NOMO-1 treated with dmso at 0.1 percent for 144 hours (cell line): ENCODE measurements around the gene IGF2R.
"Not testable (repeated sequence)": the region's sequence is repeated elsewhere in the genome, so short reads cannot be mapped to it uniquely, and the experiment has no call there.

ENCODE experiments used
- DNase-seq: peaks from one replicate; lab custom pipeline; 2025; ENCODE audit not compliant: unreplicated experiment; lab: John Stamatoyannopoulos, UW

The IGF2R gene

GRCh38 chr6:159996087-159996622, 27.3 kb downstream of the IGF2R start:
- DNase-seq, result no peak

- no peak for DNase-seq
Observed at GRCh38 chr6:159996626-159997497, 28.0 kb downstream of the IGF2R start.

- no peak for DNase-seq
Observed at GRCh38 chr6:159997498-159998101, 28.7 kb downstream of the IGF2R start.

GRCh38 chr6:159998538-159998937, 29.7 kb downstream of the IGF2R start:
- no peak for DNase-seq

GRCh38 chr6:159999240-159999671, 30.4 kb downstream of the IGF2R start:
- no peak for DNase-seq

GRCh38 chr6:160000280-160000704, 31.4 kb downstream of the IGF2R start:
- no peak for DNase-seq

- DNase-seq, result not testable (repeated sequence)
Observed at GRCh38 chr6:160000893-160001427, 32.1 kb downstream of the IGF2R start.

GRCh38 chr6:160002882-160003281, 34.0 kb downstream of the IGF2R start:
- DNase-seq, result no peak

GRCh38 chr6:160004018-160004417, 35.1 kb downstream of the IGF2R start:
- no peak for DNase-seq

GRCh38 chr6:160004419-160005175, 35.7 kb downstream of the IGF2R start:
- no peak for DNase-seq

- DNase-seq, result no peak
Observed at GRCh38 chr6:160005211-160005610, 36.3 kb downstream of the IGF2R start.

- no peak for DNase-seq
Observed at GRCh38 chr6:160005861-160006540, 37.1 kb downstream of the IGF2R start.

GRCh38 chr6:160007145-160007544, 38.3 kb downstream of the IGF2R start:
- DNase-seq, result no peak

GRCh38 chr6:160007611-160008010, 38.7 kb downstream of the IGF2R start:
- DNase-seq, result no peak

- DNase-seq, result no peak
Observed at GRCh38 chr6:160010067-160010466, 41.2 kb downstream of the IGF2R start.

- DNase-seq, result no peak
Observed at GRCh38 chr6:160013987-160014868, 45.3 kb downstream of the IGF2R start.

GRCh38 chr6:160014869-160015182, 45.9 kb downstream of the IGF2R start:
- no peak for DNase-seq

- no peak for DNase-seq
Observed at GRCh38 chr6:160015778-160016684, 47.1 kb downstream of the IGF2R start.

GRCh38 chr6:160022101-160022500, 53.2 kb downstream of the IGF2R start:
- no peak for DNase-seq
